Stimulated activated naive CD4-positive, alpha-beta T cell treated with Interleukin-2 at 50 U/mL for 16 hours (primary cell): Measurements from ENCODE around the gene GLCCI1.

Source experiments
- DNase-seq: peaks from one replicate; lab custom pipeline; 2025; lab: John Stamatoyannopoulos, UW

GLCCI1 gene

GRCh38 chr7:8130663-8131062 is 162.1 kb downstream of the GLCCI1 start:
- no peak for DNase-seq

GRCh38 chr7:8131694-8132605 is 163.4 kb downstream of the GLCCI1 start:
- no peak for DNase-seq

GRCh38 chr7:8133188-8133848 is 164.7 kb downstream of the GLCCI1 start:
- no peak for DNase-seq

GRCh38 chr7:8134089-8134733 is 165.6 kb downstream of the GLCCI1 start:
- no peak for DNase-seq

- DNase-seq, result no peak
Measured at GRCh38 chr7:8135417-8135816, 166.8 kb downstream of the GLCCI1 start.

- DNase-seq, result no peak
Measured at GRCh38 chr7:8136051-8136730, 167.6 kb downstream of the GLCCI1 start.
